ENCODE results near the gene PCBP2. TPM values are rescaled to one million over a fixed set of nuclear protein-coding genes. Genes with fewer than 3 reads are reported as not detected.
"Not testable (repeated sequence)": the region's sequence is repeated elsewhere in the genome, so short reads cannot be mapped to it uniquely, and the experiment has no call there.

PCBP2 gene
- total and polyA plus RNA-seq, 2 of the 4 experiments (the other 2 are of a cell fraction) = 190 to 586 TPM

GRCh38 chr12:53451661-53452158 lies at the start of gene PCBP2 (continued):
- no peak for TF ChIP-seq CHD1 (IDR thresholded peaks at IDR 0.05; ENCODE audit: low read depth, low read length)
- no peak for TF ChIP-seq ELK1 (IDR thresholded peaks at IDR 0.05; ENCODE audit: borderline replicate concordance, low read depth, low read length)

GRCh38 chr12:53402351-53402750 lies 49.6 kb upstream of the PCBP2 start:
- Histone ChIP-seq H3K36me3 (ENCODE audit: control insufficient read depth, insufficient read depth, low read length) (peaks cover 24% of the 10 kb centered on the region), H3K79me1 (ENCODE audit: low read depth in 1 of 2, low read length in 2 of 2) (peaks cover 29 to 65% of the 10 kb centered on the region in 2 experiments)
- H3K9me1 ChIP-seq (ENCODE audit: insufficient read depth, low read length); H2BK15ac ChIP-seq (ENCODE audit: low read depth, low read length); H3K9ac ChIP-seq (ENCODE audit: low read depth, low read length); H4K8ac ChIP-seq (ENCODE audit: low read depth in 2 of 2, low read length in 2 of 2); intact Hi-C loops (cut with micrococcal nuclease); DNase-seq; H3K27ac ChIP-seq (ENCODE audit: insufficient read depth, low read length); CTCF ChIA-PET; H2BK5ac ChIP-seq (ENCODE audit: low read depth, low read length, poor library complexity, severe bottlenecking); ATAC-seq (ENCODE audit: low read depth); H4K91ac ChIP-seq (ENCODE audit: insufficient read depth, low read depth, low read length); H2AK5ac ChIP-seq (ENCODE audit: low read depth, low read length); in situ Hi-C loops (cut with MboI; ENCODE audit: low sequenced_read_pairs); H4K20me1 ChIP-seq (ENCODE audit: insufficient read depth, low read length); H3K4me1 ChIP-seq (ENCODE audit: control insufficient read depth, insufficient read depth, low read length); H3K4ac ChIP-seq (ENCODE audit: low read depth, low read length); H4K5ac ChIP-seq (ENCODE audit: low read depth, low read length); BruUV-seq (replicated peaks); POLR2A ChIA-PET (ENCODE audit: unreplicated experiment); H2BK20ac ChIP-seq (ENCODE audit: low read depth, low read length); H3K23ac ChIP-seq (ENCODE audit: low read depth, low read length); H2AK9ac ChIP-seq (replicated peaks; ENCODE audit: low read depth, low read length, poor library complexity); H3K18ac ChIP-seq (ENCODE audit: low read depth, low read length); H2AFZ ChIP-seq (replicated peaks; ENCODE audit: low read length, poor library complexity); H3K4me3 ChIP-seq (ENCODE audit: insufficient read depth, low read depth, low read length); H3K9me3 ChIP-seq (ENCODE audit: control insufficient read depth, insufficient read depth, low read length); dilution Hi-C loops (cut with HindIII; ENCODE audit: low sequenced_read_pairs, unreplicated experiment); H2BK120ac ChIP-seq (ENCODE audit: low read depth, low read length); H3K4me2 ChIP-seq (ENCODE audit: low read depth, low read length); H3K14ac ChIP-seq (replicated peaks; ENCODE audit: low read depth, low read length); H3K27me3 ChIP-seq (ENCODE audit: control insufficient read depth, insufficient read depth, low read length); H3K56ac ChIP-seq (ENCODE audit: extremely low read depth, insufficient read depth, low read length): not testable (repeated sequence)
- 93% methylated on average over 8 of the region's 16 CpGs; no CpG with 5 or more reads in 1 of the 2 experiments for WGBS, 2 experiments (ENCODE audit: extremely low coverage in 2 of 2, insufficient read length in 1 of 2)

All from IMR-90 (cell line).